Sigmoid colon (tissue), 4 donors: ENCODE data around the gene MCC.

Experiments used
- POLR2AphosphoS5 ChIP-seq, 4 donors: sonication (generic); formaldehyde crosslinking; IDR thresholded peaks; one replicate each; pipeline ENCODE4 v1.6.1; 2017; ENCODE audit warnings: antibody characterized with exemption in 4 of 4
- TF ChIP-seq, protein P1 (sequence below), 4 experiments: fragments of 450-650 bp in 3 of 4; fragments of 200-600 bp in 1 of 4; IDR thresholded peaks; one replicate each; pipeline ENCODE4 v1.5.1; 2016 to 2019; ENCODE audit warnings: antibody characterized with exemption in 4 of 4, mild to moderate bottlenecking in 3 of 4, moderate library complexity in 2 of 4

DNA sequence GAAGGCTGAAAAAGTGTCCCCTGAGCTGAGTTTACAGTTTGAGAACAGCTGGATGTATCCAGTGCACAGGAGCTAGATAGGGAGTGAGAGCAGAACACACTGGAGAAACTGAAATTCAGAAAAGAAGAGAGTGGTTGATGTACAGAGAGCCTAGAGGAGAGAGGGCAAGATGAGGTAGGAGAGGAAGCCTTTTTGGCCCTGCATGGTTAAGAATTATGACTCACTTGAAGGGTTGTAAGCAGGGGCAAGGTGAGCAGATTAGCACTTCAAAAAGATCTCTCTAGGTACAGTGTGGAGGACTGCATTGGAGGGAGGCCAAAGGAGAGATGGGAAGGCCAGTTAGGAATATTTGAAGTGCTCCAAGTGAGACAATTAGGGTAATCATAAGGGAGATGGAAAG lies 25.2 kb downstream of the MCC start:
- TF ChIP-seq POLR2AphosphoS5 (IDR thresholded peaks at IDR 0.05): no peak
- TF ChIP-seq, protein P1, sequence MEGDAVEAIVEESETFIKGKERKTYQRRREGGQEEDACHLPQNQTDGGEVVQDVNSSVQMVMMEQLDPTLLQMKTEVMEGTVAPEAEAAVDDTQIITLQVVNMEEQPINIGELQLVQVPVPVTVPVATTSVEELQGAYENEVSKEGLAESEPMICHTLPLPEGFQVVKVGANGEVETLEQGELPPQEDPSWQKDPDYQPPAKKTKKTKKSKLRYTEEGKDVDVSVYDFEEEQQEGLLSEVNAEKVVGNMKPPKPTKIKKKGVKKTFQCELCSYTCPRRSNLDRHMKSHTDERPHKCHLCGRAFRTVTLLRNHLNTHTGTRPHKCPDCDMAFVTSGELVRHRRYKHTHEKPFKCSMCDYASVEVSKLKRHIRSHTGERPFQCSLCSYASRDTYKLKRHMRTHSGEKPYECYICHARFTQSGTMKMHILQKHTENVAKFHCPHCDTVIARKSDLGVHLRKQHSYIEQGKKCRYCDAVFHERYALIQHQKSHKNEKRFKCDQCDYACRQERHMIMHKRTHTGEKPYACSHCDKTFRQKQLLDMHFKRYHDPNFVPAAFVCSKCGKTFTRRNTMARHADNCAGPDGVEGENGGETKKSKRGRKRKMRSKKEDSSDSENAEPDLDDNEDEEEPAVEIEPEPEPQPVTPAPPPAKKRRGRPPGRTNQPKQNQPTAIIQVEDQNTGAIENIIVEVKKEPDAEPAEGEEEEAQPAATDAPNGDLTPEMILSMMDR (IDR thresholded peaks at IDR 0.05): no peak
